SJSA1 (cell line): Measurements from ENCODE around the gene ITGA11. TPM values are rescaled to one million over a fixed set of nuclear protein-coding genes. Genes with fewer than 3 reads are reported as not detected.

Experiments
- DNase-seq, 2 experiments: peaks; one replicate each; pipeline ENCODE4 v3.0.0-alpha.2; 2015 to 2020; ENCODE audit warnings: low spot score in 2 of 2, low read depth in 1 of 2
- H3K27ac ChIP-seq: fragments of 250-450 bp; sonication (Bioruptor Pico); 2 replicates; pipeline ENCODE4 v1.5.1; 2020; ENCODE audit warnings: mild to moderate bottlenecking, moderate library complexity
- H3K27me3 ChIP-seq: fragments of 250-450 bp; sonication (Bioruptor Pico); replicated peaks from 2 replicates; pipeline ENCODE4 v1.5.1; 2020; ENCODE audit warnings: mild to moderate bottlenecking, moderate library complexity
- H3K36me3 ChIP-seq: fragments of 250-450 bp; sonication (Bioruptor Pico); 2 replicates; pipeline ENCODE4 v1.5.1; 2020; ENCODE audit warnings: mild to moderate bottlenecking
- H3K4me1 ChIP-seq: fragments of 250-450 bp; sonication (Bioruptor Pico); replicated peaks from 2 replicates; pipeline ENCODE4 v1.6.1; 2021; ENCODE audit warnings: mild to moderate bottlenecking
- H3K4me3 ChIP-seq: fragments of 250-450 bp; sonication (Bioruptor Pico); 2 replicates; pipeline ENCODE4 v1.5.1; 2020; ENCODE audit warnings: mild to moderate bottlenecking
- H3K9me3 ChIP-seq: fragments of 250-450 bp; sonication (Bioruptor Pico); replicated peaks from 2 replicates; pipeline ENCODE4 v1.5.1; 2020; ENCODE audit warnings: mild to moderate bottlenecking
- total RNA-seq: library from RNA; depleted of rRNA; stranded (reverse); fragments of >200 nt; shearing (Covaris generic); gene quantifications from 2 replicates; pipeline ENCODE4 v1.2.3, GENCODE V29; 2014

Gene ITGA11
- total RNA-seq, 1 experiment from 2014 or later, result 0.34 TPM

DNA sequence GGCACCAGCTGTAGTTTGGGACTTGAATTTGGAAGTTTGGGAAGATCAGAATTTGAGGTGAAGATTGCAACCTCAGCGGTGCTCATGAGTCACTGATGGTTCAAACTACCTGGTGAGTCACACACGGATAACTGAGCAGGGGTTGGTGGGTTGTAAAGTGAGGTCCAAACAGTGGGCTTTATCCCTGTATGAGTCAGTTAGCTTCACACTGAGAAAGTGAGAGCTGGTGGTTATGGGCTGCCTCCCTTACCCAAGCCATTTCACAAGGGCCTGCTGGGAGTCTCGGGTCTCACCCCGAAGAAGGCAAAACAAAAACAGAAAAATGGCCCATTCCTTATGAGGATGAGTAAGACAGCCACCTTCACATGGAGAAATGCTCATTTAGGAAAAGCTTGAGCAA is 77.0 kb downstream of the ITGA11 start:
- H3K4me1 ChIP-seq, result peaks cover 41% of the 10 kb centered on the region
- peaks cover 4% of the 10 kb centered on the region; the same call in 1 of the 2 replicates for H3K9me3 ChIP-seq
- H3K36me3 ChIP-seq, result no peaks in the 10 kb centered on the region
- DNase-seq, result peak; percentile 78 to 88
- no peaks in the 10 kb centered on the region for H3K27me3 ChIP-seq
- peak overlapping the region; percentile 96 for H3K27ac ChIP-seq
- H3K4me3 ChIP-seq, result no peak overlapping the region

DNA sequence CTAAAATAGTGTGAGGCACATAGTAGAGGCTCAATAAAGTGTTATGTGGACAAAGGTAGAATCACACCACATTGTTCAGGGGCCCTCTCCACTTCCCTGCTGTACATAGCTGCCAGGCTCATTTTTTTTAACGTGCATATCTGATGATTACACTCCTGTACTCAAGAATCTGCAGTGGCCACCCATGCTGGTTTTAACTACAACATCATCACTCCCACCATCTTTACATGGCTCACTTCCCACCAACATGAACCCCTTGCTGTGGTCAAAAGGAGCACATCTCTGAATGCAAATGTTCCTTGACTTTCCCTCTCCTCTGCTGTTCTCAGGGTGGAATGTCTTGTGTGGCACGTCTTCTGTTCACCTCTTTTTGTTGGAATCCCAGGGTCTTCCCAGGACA is 77.7 kb downstream of the ITGA11 start:
- Histone ChIP-seq H3K9me3 (peaks cover 4% of the 10 kb centered on the region; the same call in 1 of the 2 replicates), H3K4me1 (peaks cover 42% of the 10 kb centered on the region), H3K27me3 (no peaks in the 10 kb centered on the region), H3K36me3 (no peaks in the 10 kb centered on the region), H3K27ac (peak overlapping the region; percentile 96), H3K4me3 (no peak overlapping the region)
- DNase-seq, result peak in 1 of 2 experiments; percentile 44

DNA sequence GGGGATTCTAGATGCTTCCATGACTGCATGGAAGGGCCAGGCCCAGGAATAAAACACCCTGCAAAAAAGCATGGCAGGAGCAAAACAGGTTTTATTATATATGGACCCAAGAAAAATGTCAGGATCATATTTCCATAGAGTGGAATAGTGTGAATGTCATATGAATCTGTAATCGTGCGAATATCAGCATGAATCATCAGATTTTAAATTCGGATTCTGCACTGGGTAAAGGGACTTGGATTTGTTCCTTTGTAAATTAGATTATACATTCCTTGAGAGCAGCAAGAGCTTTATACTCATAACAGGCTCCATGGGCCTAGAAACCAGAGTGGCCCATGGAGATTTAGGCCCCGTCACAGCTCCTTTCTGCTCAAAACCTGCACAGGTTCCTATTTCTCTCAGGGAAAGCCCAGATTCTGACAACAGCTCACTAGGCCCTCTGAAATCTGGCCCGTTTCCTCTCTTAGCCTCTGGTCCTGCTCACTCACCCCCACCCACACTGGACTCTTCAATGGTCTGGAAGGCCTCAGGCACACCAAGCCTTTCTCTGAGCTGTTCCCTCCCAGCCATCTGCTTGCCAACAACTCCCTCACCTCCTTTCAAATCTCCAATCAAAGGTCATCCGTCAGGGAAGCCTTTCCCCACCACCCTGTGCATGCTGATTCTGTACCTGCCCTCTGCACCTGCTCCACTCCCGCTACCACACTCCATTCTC is 78.4 kb downstream of the ITGA11 start:
- DNase-seq, result peak in 1 of 2 experiments; percentile 10
- peaks cover 4% of the 10 kb centered on the region; the same call in 1 of the 2 replicates for H3K9me3 ChIP-seq
- H3K36me3 ChIP-seq, result no peaks in the 10 kb centered on the region
- H3K4me1 ChIP-seq, result peaks cover 49% of the 10 kb centered on the region
- H3K27me3 ChIP-seq, result no peaks in the 10 kb centered on the region
- no peak overlapping the region for H3K4me3 ChIP-seq
- peak overlapping the region; percentile 96 for H3K27ac ChIP-seq

DNA sequence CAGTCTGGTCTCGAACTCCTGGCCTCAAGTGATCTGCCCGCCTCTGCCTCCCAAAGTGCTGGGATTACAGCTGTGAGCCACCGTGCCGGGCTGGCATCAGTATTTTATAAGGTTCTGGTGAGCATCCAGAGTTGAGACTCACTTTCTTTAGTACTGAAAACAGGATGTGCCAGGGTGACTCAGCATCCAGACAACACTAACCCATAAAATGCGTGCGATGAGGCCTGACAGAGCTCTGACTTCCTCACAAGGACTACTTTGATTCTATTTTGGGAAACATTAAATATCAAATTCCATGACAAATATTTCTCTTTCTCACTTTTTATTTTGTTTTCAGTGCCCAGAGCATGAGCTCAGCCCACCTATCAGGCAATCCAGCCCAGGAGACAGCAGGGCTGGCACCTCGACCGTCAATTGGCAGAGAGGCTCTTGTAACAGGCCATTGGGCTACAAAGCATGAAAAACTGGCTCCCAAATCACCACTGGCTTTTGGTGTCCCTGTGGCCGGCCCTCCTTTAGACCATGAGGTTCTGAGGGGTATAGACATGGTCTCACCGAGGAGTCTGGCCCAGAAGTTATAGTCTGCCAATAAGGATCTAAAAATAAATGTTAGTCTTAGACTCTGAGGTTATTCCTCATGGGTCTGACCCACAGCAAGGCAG is 79.4 kb downstream of the ITGA11 start:
- Histone ChIP-seq H3K27ac (peak overlapping the region; percentile 96), H3K4me1 (peaks cover 58% of the 10 kb centered on the region), H3K9me3 (peaks cover 4% of the 10 kb centered on the region; the same call in 1 of the 2 replicates), H3K27me3 (no peaks in the 10 kb centered on the region), H3K4me3 (no peak overlapping the region), H3K36me3 (no peaks in the 10 kb centered on the region)
- peak; percentile 92 to 94 for DNase-seq

GRCh38 chr15:68349151-68349550 is 82.8 kb downstream of the ITGA11 start:
- Histone ChIP-seq H3K4me1 (peaks cover 52% of the 10 kb centered on the region), H3K9me3 (no peaks in the 10 kb centered on the region), H3K27ac (no peak overlapping the region), H3K27me3 (no peaks in the 10 kb centered on the region), H3K4me3 (no peak overlapping the region), H3K36me3 (no peaks in the 10 kb centered on the region)
- no peak for DNase-seq

DNA sequence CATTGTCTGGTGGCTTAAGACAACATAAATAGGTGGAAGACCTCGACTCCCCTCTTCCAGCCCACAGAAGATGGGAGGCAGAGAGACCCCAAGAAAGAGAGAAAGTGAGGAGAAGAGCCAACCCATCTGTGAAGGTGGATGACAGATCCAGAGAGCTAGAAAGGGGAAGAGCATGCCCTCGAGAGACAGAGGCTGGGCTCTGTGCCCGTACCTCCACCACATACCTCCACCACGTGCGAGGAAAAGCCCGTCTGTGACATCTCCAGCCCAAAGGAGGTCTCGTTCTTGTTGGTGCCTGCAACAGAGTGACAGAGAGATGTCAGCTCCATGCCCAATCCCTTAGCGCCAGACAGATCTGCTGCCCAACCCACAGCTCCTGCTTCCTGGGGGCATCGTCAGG is 83.4 kb downstream of the ITGA11 start:
- Histone ChIP-seq H3K36me3 (no peaks in the 10 kb centered on the region), H3K27me3 (no peaks in the 10 kb centered on the region), H3K4me3 (no peak overlapping the region), H3K9me3 (no peaks in the 10 kb centered on the region), H3K4me1 (peaks cover 47% of the 10 kb centered on the region), H3K27ac (no peak overlapping the region)
- DNase-seq, result no peak

DNA sequence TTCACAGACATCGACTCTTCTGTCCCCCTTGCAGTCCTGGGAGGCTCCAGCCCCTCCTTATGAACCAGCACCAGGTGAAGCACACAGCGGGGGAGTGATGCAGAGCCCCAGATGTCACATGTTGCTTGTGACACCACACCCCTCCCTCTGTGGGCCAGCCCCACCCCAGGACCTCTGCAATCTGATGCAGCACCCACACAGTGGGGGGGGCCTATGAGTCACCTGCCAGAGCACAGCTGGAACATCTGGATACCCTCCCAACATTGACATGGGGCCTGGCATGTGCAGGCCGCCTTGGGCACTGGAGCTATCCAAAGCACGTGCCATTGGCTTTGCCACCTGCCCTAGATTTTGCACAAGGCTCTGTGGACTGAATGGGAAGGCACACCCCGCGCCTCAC is 83.9 kb downstream of the ITGA11 start:
- Histone ChIP-seq H3K36me3 (no peaks in the 10 kb centered on the region), H3K4me3 (no peak overlapping the region), H3K9me3 (no peaks in the 10 kb centered on the region), H3K27ac (no peak overlapping the region), H3K4me1 (peaks cover 41% of the 10 kb centered on the region), H3K27me3 (no peaks in the 10 kb centered on the region)
- peak in 1 of 2 experiments; percentile 7 for DNase-seq

- Histone ChIP-seq H3K4me3 (no peak overlapping the region), H3K4me1 (peaks cover 35% of the 10 kb centered on the region), H3K36me3 (no peaks in the 10 kb centered on the region), H3K27ac (peak overlapping the region; percentile 24; the same call in 1 of the 2 replicates), H3K27me3 (no peaks in the 10 kb centered on the region), H3K9me3 (no peaks in the 10 kb centered on the region)
- peak; percentile 58 to 71 for DNase-seq
Observed at GRCh38 chr15:68347392-68347791, 84.6 kb downstream of the ITGA11 start.

DNA sequence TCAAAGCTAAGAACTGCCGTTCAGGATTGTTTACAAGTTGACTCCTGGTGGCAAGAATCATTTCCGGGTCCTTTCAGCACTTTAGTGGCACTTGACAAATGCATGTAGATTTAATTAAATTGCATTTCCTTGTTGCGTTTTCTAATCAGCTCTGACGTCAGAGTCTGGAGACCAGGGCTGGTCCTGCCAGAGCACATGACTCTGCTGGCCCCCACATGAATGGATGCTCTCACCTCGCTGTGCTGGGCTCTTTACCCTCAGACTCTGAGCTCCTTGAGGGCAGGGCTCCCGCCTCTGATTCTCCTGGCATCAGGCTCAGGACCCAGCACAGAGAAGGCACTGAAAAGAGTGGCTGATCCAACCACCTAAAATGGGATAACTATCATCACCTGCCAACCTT is 85.0 kb downstream of the ITGA11 start:
- H3K27ac ChIP-seq, result peak overlapping the region; percentile 24; the same call in 1 of the 2 replicates
- peaks cover 30% of the 10 kb centered on the region for H3K4me1 ChIP-seq
- H3K27me3 ChIP-seq, result no peaks in the 10 kb centered on the region
- H3K9me3 ChIP-seq, result no peaks in the 10 kb centered on the region
- no peaks in the 10 kb centered on the region for H3K36me3 ChIP-seq
- no peak overlapping the region for H3K4me3 ChIP-seq
- peak in 1 of 2 experiments; percentile 15 for DNase-seq

GRCh38 chr15:68345481-68345880 is 86.5 kb downstream of the ITGA11 start:
- DNase-seq, result no peak
- no peak overlapping the region for H3K4me3 ChIP-seq
- H3K27ac ChIP-seq, result no peak overlapping the region
- peaks cover 27% of the 10 kb centered on the region for H3K4me1 ChIP-seq
- no peaks in the 10 kb centered on the region for H3K9me3 ChIP-seq
- H3K36me3 ChIP-seq, result no peaks in the 10 kb centered on the region
- no peaks in the 10 kb centered on the region for H3K27me3 ChIP-seq

- no peak for DNase-seq
- no peaks in the 10 kb centered on the region for H3K27me3 ChIP-seq
- no peak overlapping the region for H3K27ac ChIP-seq
- no peaks in the 10 kb centered on the region for H3K36me3 ChIP-seq
- H3K4me3 ChIP-seq, result no peak overlapping the region
- peaks cover 27% of the 10 kb centered on the region for H3K4me1 ChIP-seq
- no peaks in the 10 kb centered on the region for H3K9me3 ChIP-seq
Observed at GRCh38 chr15:68344600-68344999, 87.4 kb downstream of the ITGA11 start.

- H3K27ac ChIP-seq, result no peak overlapping the region
- H3K9me3 ChIP-seq, result no peaks in the 10 kb centered on the region
- peaks cover 20% of the 10 kb centered on the region for H3K4me1 ChIP-seq
- H3K27me3 ChIP-seq, result no peaks in the 10 kb centered on the region
- no peaks in the 10 kb centered on the region for H3K36me3 ChIP-seq
- DNase-seq, result no peak
- no peak overlapping the region for H3K4me3 ChIP-seq
Observed at GRCh38 chr15:68343579-68344225, 88.3 kb downstream of the ITGA11 start.

DNA sequence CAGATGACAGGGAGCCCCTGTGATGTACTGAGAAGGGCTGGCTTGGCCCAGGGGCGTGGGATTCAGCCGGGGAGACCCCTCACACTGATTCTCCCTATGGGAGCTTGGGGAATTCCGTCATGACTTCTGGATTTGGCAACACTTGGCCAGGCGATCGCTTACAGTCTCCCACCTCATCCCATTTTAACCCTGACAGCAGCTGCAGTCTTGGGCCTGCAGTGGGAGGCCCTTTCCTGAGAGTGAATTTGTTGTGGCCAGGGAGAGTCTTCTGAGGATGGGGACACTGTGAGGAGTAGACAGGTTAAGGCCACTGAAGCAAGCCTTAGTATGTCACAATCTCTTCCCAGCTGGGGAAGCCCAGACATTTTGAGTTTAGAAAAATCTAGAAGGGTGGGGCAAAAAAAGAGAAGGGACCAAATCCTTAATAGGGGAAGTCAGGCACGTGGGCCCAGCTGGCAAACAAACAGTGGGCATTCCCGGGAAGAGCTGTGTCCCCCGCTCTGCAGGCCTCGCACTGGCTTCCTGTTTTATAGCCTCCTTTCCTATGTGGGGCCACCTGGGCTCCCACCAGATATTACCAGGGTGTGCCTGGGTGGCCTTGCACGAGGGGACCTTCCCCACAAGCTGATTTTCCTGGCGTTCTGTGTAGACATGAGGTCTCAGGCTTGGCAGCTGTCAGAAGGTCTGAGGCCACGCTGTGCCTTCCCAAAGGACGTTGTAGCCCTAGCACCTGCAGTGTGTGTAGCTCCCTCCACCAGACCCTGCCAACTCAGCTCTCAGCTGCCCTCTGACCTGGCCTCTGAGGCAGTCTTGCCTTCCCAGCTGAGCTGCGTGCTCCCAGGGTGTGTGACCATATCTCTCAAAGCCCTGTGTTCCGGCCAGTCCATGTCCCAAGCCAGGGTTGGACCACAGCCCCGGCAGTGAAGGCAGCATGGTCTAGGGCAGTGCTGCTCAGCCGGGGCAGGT is 89.9 kb downstream of the ITGA11 start:
- Histone ChIP-seq H3K36me3 (no peaks in the 10 kb centered on the region), H3K27me3 (no peaks in the 10 kb centered on the region), H3K27ac (no peak overlapping the region), H3K9me3 (no peaks in the 10 kb centered on the region), H3K4me1 (peaks cover 6% of the 10 kb centered on the region), H3K4me3 (no peak overlapping the region)
- no peak for DNase-seq
